ENCODE measurements around the gene NSL1. TPM values are rescaled to one million over a fixed set of nuclear protein-coding genes. Genes with fewer than 3 reads are reported as not detected.

NSL1 gene
- total RNA-seq, 1 donor, result 28.2 TPM

GRCh38 chr1:212792396-212792908 lies 875 bp upstream of the NSL1 start:
- H3K36me3 ChIP-seq (ENCODE audit: insufficient read depth, low read length), result no peaks in the 10 kb centered on the region
- H3K4me3 ChIP-seq (ENCODE audit: insufficient read depth, low read length), result peak overlapping the region; percentile 97
- TF ChIP-seq CTCF (IDR thresholded peaks at IDR 0.05; ENCODE audit: extremely low read depth, low read depth, low read length), result no peak
- DNase-seq (ENCODE audit: insufficient read length, low spot score, missing footprints), result no peak
- H3K4me2 ChIP-seq (ENCODE audit: insufficient read depth, low read length), result peak overlapping the region; percentile 96
- H3K79me2 ChIP-seq (ENCODE audit: insufficient read depth, low read length), result peaks cover 19% of the 10 kb centered on the region
- peaks cover 15% of the 10 kb centered on the region for H3K4me1 ChIP-seq (ENCODE audit: insufficient read depth, low read length)
- peak overlapping the region; percentile 99 for H3K27ac ChIP-seq (ENCODE audit: low read depth, low read length)
- H2AFZ ChIP-seq (ENCODE audit: low read length), result peak overlapping the region; percentile 100
- H4K20me1 ChIP-seq (ENCODE audit: insufficient read depth, low read length), result no peaks in the 10 kb centered on the region
- H3K9me3 ChIP-seq (ENCODE audit: low read depth, low read length), result no peaks in the 10 kb centered on the region
- no peaks in the 10 kb centered on the region for H3K27me3 ChIP-seq (ENCODE audit: insufficient read depth, low read length)

GRCh38 chr1:212791261-212791675 lies 309 bp downstream of the NSL1 start:
- peak overlapping the region; percentile 96 for H3K4me2 ChIP-seq (ENCODE audit: insufficient read depth, low read length)
- H3K36me3 ChIP-seq (ENCODE audit: insufficient read depth, low read length), result peaks cover 3% of the 10 kb centered on the region
- peak overlapping the region; percentile 100 for H2AFZ ChIP-seq (ENCODE audit: low read length)
- H3K27me3 ChIP-seq (ENCODE audit: insufficient read depth, low read length), result no peaks in the 10 kb centered on the region
- peak; percentile 95 for DNase-seq (ENCODE audit: insufficient read length, low spot score, missing footprints)
- no peaks in the 10 kb centered on the region for H4K20me1 ChIP-seq (ENCODE audit: insufficient read depth, low read length)
- H3K79me2 ChIP-seq (ENCODE audit: insufficient read depth, low read length), result peaks cover 19% of the 10 kb centered on the region
- TF ChIP-seq CTCF (IDR thresholded peaks at IDR 0.05; ENCODE audit: extremely low read depth, low read depth, low read length), result no peak
- peaks cover 13% of the 10 kb centered on the region for H3K4me1 ChIP-seq (ENCODE audit: insufficient read depth, low read length)
- H3K9me3 ChIP-seq (ENCODE audit: low read depth, low read length), result no peaks in the 10 kb centered on the region
- H3K27ac ChIP-seq (ENCODE audit: low read depth, low read length), result peak overlapping the region; percentile 99
- peak overlapping the region; percentile 97 for H3K4me3 ChIP-seq (ENCODE audit: insufficient read depth, low read length)

- no peak for TF ChIP-seq CTCF (IDR thresholded peaks at IDR 0.05; ENCODE audit: extremely low read depth, low read depth, low read length)
- no peak for DNase-seq (ENCODE audit: insufficient read length, low spot score, missing footprints)
- Histone ChIP-seq H3K27me3 (ENCODE audit: insufficient read depth, low read length) (no peaks in the 10 kb centered on the region), H4K20me1 (ENCODE audit: insufficient read depth, low read length) (no peaks in the 10 kb centered on the region), H2AFZ (ENCODE audit: low read length) (no peak overlapping the region), H3K4me3 (ENCODE audit: insufficient read depth, low read length) (no peak overlapping the region), H3K4me2 (ENCODE audit: insufficient read depth, low read length) (no peak overlapping the region), H3K4me1 (ENCODE audit: insufficient read depth, low read length) (peaks cover 1% of the 10 kb centered on the region), H3K36me3 (ENCODE audit: insufficient read depth, low read length) (peaks cover 8% of the 10 kb centered on the region), H3K27ac (ENCODE audit: low read depth, low read length) (no peak overlapping the region), H3K79me2 (ENCODE audit: insufficient read depth, low read length) (peaks cover 14% of the 10 kb centered on the region), H3K9me3 (ENCODE audit: low read depth, low read length) (no peaks in the 10 kb centered on the region)
These were observed 5.7 kb downstream of the NSL1 start for GRCh38 chr1:212785871-212786270.

- H3K36me3 ChIP-seq (ENCODE audit: insufficient read depth, low read length), result peaks cover 14% of the 10 kb centered on the region
- peaks cover 5% of the 10 kb centered on the region for H3K79me2 ChIP-seq (ENCODE audit: insufficient read depth, low read length)
- no peak overlapping the region for H3K4me2 ChIP-seq (ENCODE audit: insufficient read depth, low read length)
- no peak overlapping the region for H2AFZ ChIP-seq (ENCODE audit: low read length)
- H3K27me3 ChIP-seq (ENCODE audit: insufficient read depth, low read length), result no peaks in the 10 kb centered on the region
- H3K9me3 ChIP-seq (ENCODE audit: low read depth, low read length), result no peaks in the 10 kb centered on the region
- TF ChIP-seq CTCF (IDR thresholded peaks at IDR 0.05; ENCODE audit: extremely low read depth, low read depth, low read length), result no peak
- H3K4me3 ChIP-seq (ENCODE audit: insufficient read depth, low read length), result no peak overlapping the region
- DNase-seq (ENCODE audit: insufficient read length, low spot score, missing footprints), result no peak
- no peak overlapping the region for H3K27ac ChIP-seq (ENCODE audit: low read depth, low read length)
- no peaks in the 10 kb centered on the region for H3K4me1 ChIP-seq (ENCODE audit: insufficient read depth, low read length)
- no peaks in the 10 kb centered on the region for H4K20me1 ChIP-seq (ENCODE audit: insufficient read depth, low read length)
These were observed 7.6 kb downstream of the NSL1 start for GRCh38 chr1:212783976-212784375.

Measured in osteoblast (primary cell).